ENCODE measurements around the gene RAMACL.

RAMACL gene

DNA sequence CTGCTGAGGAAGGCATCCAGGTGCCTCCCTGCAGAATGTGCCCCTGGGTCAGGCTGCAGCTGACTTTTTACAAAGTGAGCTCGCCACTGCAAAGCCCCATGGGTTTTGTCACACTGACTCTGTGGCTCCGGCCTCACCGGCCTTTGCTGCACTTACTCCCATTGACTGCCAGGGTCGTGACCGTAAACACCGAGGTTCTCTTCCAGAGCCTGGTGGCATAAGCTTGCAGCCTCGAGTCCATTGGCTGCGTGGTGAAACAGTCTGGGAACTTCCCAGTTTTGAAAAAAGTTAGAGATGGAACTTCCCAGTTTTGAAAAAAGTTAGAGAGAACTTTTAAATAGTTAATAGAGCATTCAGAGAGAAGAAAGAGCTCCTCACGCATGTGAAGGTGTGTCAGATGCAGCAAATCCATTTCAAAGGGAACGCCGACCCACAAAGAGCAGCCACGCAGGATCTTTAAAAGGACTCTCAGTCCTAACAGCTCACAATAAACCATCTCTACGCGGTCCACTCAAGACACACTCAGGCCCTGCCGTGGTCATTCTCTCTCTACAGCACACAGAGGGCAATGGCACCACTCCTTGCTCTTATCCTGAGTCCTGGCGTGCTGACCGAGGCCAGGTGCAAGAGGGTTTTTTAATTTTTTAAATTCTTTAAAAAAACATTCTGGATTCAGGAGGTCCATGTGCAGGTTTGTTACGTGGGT is 12.8 kb downstream of the RAMACL start:
- TF ChIP-seq, protein P1, sequence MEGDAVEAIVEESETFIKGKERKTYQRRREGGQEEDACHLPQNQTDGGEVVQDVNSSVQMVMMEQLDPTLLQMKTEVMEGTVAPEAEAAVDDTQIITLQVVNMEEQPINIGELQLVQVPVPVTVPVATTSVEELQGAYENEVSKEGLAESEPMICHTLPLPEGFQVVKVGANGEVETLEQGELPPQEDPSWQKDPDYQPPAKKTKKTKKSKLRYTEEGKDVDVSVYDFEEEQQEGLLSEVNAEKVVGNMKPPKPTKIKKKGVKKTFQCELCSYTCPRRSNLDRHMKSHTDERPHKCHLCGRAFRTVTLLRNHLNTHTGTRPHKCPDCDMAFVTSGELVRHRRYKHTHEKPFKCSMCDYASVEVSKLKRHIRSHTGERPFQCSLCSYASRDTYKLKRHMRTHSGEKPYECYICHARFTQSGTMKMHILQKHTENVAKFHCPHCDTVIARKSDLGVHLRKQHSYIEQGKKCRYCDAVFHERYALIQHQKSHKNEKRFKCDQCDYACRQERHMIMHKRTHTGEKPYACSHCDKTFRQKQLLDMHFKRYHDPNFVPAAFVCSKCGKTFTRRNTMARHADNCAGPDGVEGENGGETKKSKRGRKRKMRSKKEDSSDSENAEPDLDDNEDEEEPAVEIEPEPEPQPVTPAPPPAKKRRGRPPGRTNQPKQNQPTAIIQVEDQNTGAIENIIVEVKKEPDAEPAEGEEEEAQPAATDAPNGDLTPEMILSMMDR (IDR thresholded peaks at IDR 0.05) = no peak
- H3K4me3 ChIP-seq = no peak overlapping the region
- H3K27ac ChIP-seq = no peak overlapping the region
- DNase-seq (ENCODE audit: low spot score) = no peak

DNA sequence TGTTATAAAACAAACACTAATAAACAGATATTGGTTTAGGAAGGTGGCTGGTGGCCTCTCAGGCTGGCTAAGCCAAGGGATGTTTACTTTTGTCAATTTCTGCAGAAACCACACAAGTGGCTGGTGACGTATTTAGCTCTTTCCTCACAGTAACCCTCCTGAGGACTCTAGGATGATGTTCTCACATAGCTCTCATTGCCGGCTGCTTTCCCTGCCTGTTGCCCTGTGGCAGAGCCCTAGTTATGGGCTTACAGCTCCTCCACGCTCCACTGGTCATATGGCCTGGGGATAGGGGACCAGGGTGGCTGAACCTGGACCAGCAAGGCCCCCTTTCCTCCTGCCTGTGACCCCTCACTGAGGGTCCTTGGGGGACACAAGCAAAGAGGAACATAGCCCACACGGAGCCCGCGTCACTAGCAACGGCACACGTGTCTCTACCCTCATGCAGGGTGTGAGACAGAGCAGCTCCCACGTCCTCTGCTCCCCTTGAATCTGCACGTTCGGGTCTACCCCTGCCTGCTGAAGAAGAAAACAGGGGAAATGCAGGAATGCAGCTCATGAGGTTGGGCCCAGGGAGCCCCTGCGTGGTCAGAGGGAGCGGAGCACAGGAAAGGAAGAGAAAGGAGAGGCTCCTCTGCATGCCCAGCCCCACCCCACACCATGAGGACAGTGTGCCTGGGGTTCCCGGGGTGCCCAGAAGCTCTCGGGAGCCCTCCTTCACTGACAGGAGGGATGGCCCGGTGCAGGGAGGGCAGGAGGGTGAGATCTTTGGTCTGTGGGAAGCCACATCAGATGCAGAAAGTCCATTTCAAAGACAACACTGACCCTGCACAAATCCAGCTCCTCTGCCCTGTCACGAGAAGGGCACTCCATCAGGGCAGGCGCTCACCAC is 13.9 kb downstream of the RAMACL start:
- TF ChIP-seq, protein P1 (IDR thresholded peaks at IDR 0.05) = no peak
- Histone ChIP-seq H3K4me3 (no peak overlapping the region), H3K27ac (no peak overlapping the region)
- no peak for DNase-seq (ENCODE audit: low spot score)

- Histone ChIP-seq H3K27ac (no peak overlapping the region), H3K4me3 (no peak overlapping the region)
- TF ChIP-seq, protein P1 (IDR thresholded peaks at IDR 0.05) = no peak
- DNase-seq (ENCODE audit: low spot score) = peak; percentile 35
These were observed 15.4 kb downstream of the RAMACL start for GRCh38 chr6:166570929-166571713.

GRCh38 chr6:166569206-166569605 is 17.3 kb downstream of the RAMACL start:
- no peak overlapping the region for H3K27ac ChIP-seq
- DNase-seq (ENCODE audit: low spot score) = peak; percentile 49
- H3K4me3 ChIP-seq = no peak overlapping the region
- TF ChIP-seq, protein P1 (IDR thresholded peaks at IDR 0.05) = no peak

DNA sequence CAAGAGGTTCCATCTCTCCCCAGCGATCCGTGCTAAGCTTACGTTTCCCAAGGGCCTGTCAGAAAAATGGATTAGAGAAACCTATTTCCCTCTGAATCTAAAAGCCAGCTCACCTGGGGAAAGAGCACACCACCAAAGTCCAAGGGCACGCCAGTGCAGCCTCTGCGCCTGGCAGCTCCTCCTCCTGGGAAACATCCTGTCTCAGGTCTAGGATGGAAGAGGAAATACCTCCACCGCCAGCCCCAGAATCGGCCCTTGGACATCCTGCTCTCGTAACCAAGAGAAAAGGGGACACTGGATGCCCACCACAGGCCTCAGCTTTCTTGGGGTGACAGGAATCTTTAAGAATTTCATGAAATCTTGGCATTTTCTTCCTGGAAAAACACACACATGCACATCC is 18.7 kb downstream of the RAMACL start:
- peak; percentile 29 for DNase-seq (ENCODE audit: low spot score)
- Histone ChIP-seq H3K4me3 (no peak overlapping the region), H3K27ac (no peak overlapping the region)
- TF ChIP-seq, protein P1 (IDR thresholded peaks at IDR 0.05) = no peak

GRCh38 chr6:166567107-166567506 is 19.4 kb downstream of the RAMACL start:
- DNase-seq (ENCODE audit: low spot score) = peak; percentile 53
- H3K4me3 ChIP-seq = no peak overlapping the region
- no peak overlapping the region for H3K27ac ChIP-seq
- TF ChIP-seq, protein P1 (IDR thresholded peaks at IDR 0.05) = no peak

All from coronary artery (tissue), 2 donors.